Right lobe of liver (tissue), 6 donors: ENCODE results near the gene LCE3C. TPM values are rescaled to one million over a fixed set of nuclear protein-coding genes. Genes with fewer than 3 reads are reported as not detected.

Source experiments
- ATAC-seq, 4 donors: fragments of 200-7000 bp; cut with Tn5 transposase; one replicate each; pipeline ENCODE4 v1.9.1; 2020; ENCODE audit warnings: mild to moderate bottlenecking in 4 of 4, moderate library complexity in 4 of 4
- DNase-seq, 3 donors: peaks; one replicate each; pipeline ENCODE4 v3.0.0-alpha.2; 2020
- H3K27ac ChIP-seq, 3 donors: fragments of 200-600 bp; one replicate each; pipeline ENCODE4 v1.8.0; 2022
- H3K27me3 ChIP-seq, 2 donors: fragments of 200-600 bp; one replicate each; pipeline ENCODE4 v1.8.0; 2022
- H3K36me3 ChIP-seq, 4 donors: fragments of 200-600 bp; sonication (generic) in 1 of 4; one replicate each; pipeline versions ENCODE4 v1.5.1 to v1.8.0; 2017 to 2022; ENCODE audit warnings: control low read depth in 1 of 4
- H3K4me1 ChIP-seq, 4 donors: fragments of 200-600 bp; sonication (generic) in 1 of 4; one replicate each; pipeline versions ENCODE4 v1.5.1 to v1.8.0; 2017 to 2022; ENCODE audit warnings: control low read depth in 1 of 4
- H3K4me3 ChIP-seq, 3 donors: fragments of 200-600 bp; one replicate each; pipeline ENCODE4 v1.8.0; 2022
- H3K9me3 ChIP-seq, 4 donors: fragments of 200-600 bp; sonication (generic) in 1 of 4; one replicate each; pipeline versions ENCODE4 v1.5.1 to v1.8.0; 2017 to 2022; ENCODE audit warnings: control low read depth in 1 of 4
- POLR2A ChIP-seq: fragments of 450-650 bp; IDR thresholded peaks from one replicate; pipeline ENCODE4 v1.6.1; 2017; ENCODE audit warnings: antibody characterized with exemption, mild to moderate bottlenecking
- WGBS: methylation state at CpG from one replicate; pipeline ENCODE4 v1.1.6; 2018; ENCODE audit warnings: low coverage, low lambda C conversion rate; ENCODE audit not compliant: insufficient coverage; ENCODE audit errors: missing lambda C conversion rate; 5-methylcytosine and 5-hydroxymethylcytosine counted together
- intact Hi-C, 2 donors: fragments of 100-400 bp; cut with DNase I; formaldehyde crosslinking; loops; one replicate each; pipeline versions ENCODE4 v1.11.2 to v1.14.1; 2022
- small RNA-seq, 2 experiments: library from RNA; depleted of rRNA; stranded (forward); fragments of <200 nt; gene quantifications; one replicate each; pipeline ENCODE3, GENCODE V24; 2016
- total RNA-seq, 6 experiments: library from RNA; depleted of rRNA in 2 of 6; stranded (reverse); fragments of >200 nt in 2 of 6; fragmentation: NEBNext Ultra II Directional in 3 of 6; extraction: Animal tissue kit (Norgen Biotek cat#: 25700) in 3 of 6; gene quantifications; one replicate each; pipeline versions ENCODE4 v1.1.0 to v1.2.4, GENCODE V29; 2016 to 2023
- TF ChIP-seq, protein P1 (sequence below), 4 donors: fragments of 200-600 bp in 3 of 4; fragments of 450-650 bp in 1 of 4; IDR thresholded peaks; one replicate each; pipeline versions ENCODE4 v1.5.1 to v1.8.0; 2016 to 2022; ENCODE audit warnings: antibody characterized with exemption in 4 of 4, mild to moderate bottlenecking in 2 of 4
- donor health status: DM: no; HTN: yes; CAD: no.
- donor health status: DM: no; HTN: no; CAD: no.
- donor health status: DM: no; HTN: no; CAD: no.
- donor health status: DM: no; HTN: yes; CAD: no.
- donor health status: DM: no; HTN: yes; CAD: no.

The LCE3C gene
- total RNA-seq, 6 experiments from 2014 or later: not detected

DNA sequence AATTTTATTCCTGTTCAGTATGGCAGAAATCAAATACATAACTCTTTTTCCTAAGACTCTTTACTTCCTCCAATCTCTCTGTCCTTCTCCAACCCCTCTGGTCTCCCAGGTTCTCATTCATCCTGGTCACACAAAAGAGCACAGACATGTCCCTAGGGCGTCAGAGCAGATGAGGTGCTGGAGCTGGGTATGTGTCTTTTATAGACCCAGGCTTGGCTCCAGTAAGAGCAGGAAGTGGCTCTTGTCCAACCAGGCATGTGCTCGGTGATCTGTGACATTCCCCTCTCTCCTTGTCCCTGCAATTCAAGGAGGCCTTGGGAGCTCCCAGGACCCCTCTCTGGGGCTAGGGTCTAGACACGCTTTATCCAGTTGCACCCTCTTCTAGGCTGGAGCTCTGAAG is 45.1 kb downstream of the LCE3C start:
- H3K27me3 ChIP-seq: no peaks in the 10 kb centered on the region
- H3K36me3 ChIP-seq: no peaks in the 10 kb centered on the region
- no peaks in the 10 kb centered on the region for H3K4me1 ChIP-seq
- H3K27ac ChIP-seq: no peak overlapping the region
- 25% methylated on average over 1 of the region's 3 CpGs for WGBS
- TF ChIP-seq POLR2A: no peak
- TF ChIP-seq, protein P1, sequence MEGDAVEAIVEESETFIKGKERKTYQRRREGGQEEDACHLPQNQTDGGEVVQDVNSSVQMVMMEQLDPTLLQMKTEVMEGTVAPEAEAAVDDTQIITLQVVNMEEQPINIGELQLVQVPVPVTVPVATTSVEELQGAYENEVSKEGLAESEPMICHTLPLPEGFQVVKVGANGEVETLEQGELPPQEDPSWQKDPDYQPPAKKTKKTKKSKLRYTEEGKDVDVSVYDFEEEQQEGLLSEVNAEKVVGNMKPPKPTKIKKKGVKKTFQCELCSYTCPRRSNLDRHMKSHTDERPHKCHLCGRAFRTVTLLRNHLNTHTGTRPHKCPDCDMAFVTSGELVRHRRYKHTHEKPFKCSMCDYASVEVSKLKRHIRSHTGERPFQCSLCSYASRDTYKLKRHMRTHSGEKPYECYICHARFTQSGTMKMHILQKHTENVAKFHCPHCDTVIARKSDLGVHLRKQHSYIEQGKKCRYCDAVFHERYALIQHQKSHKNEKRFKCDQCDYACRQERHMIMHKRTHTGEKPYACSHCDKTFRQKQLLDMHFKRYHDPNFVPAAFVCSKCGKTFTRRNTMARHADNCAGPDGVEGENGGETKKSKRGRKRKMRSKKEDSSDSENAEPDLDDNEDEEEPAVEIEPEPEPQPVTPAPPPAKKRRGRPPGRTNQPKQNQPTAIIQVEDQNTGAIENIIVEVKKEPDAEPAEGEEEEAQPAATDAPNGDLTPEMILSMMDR (IDR thresholded peaks at IDR 0.05): no peak
- intact Hi-C loops: no loop called here
- no peak for DNase-seq
- no peak for ATAC-seq
- no peaks in the 10 kb centered on the region for H3K9me3 ChIP-seq
- no peak overlapping the region for H3K4me3 ChIP-seq

DNA sequence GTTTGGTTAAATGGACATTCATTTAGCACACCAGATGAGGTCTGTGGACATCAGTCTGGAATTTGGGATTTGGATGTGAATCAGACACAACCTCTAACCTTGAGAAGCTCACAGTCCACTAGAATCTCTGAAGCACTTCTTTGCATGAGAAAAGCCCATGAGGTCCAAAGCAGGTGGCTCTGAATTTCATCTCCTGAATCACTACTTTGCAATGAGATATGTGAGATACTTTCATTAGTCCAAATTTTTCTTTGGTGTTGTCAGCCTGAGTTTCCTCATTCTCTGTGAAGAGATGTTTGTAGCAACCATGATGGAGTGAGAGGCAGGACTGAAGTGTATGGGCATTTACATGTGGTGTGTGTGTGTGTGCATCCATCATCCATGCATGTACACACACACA is 46.6 kb downstream of the LCE3C start:
- ATAC-seq (no peak), DNase-seq (no peak)
- no peak overlapping the region for H3K27ac ChIP-seq
- no peaks in the 10 kb centered on the region for H3K36me3 ChIP-seq
- intact Hi-C loops: no loop called here
- H3K4me3 ChIP-seq: no peak overlapping the region
- no peaks in the 10 kb centered on the region for H3K27me3 ChIP-seq
- H3K9me3 ChIP-seq: no peaks in the 10 kb centered on the region
- TF ChIP-seq POLR2A: no peak
- TF ChIP-seq, protein P1 (IDR thresholded peaks at IDR 0.05): no peak
- no peaks in the 10 kb centered on the region for H3K4me1 ChIP-seq

Small RNAs within 50 kb of the gene (small RNA-seq; reads per million reads assigned to genes)
- 0 reads per million in 2 experiments for gene LCE3A
- 0 reads per million in 2 experiments for gene LCE3B

Other genes with a start within 250 kb of the LCE3C start
- gene FLG2, start 240.2 kb upstream of the LCE3C start, total RNA-seq: not detected
- not detected for gene CRNN, start 186.0 kb upstream of the LCE3C start, total RNA-seq
- not detected for gene LCE5A, start 89.4 kb upstream of the LCE3C start, total RNA-seq
- not detected for gene CRCT1, start 85.8 kb upstream of the LCE3C start, total RNA-seq
- gene LCE3E, start 33.5 kb upstream of the LCE3C start, total RNA-seq: not detected
- gene LCE3D, start 19.7 kb upstream of the LCE3C start, total RNA-seq: not detected
- gene LCE3B, start 13.6 kb downstream of the LCE3C start, total RNA-seq: not detected
- not detected for gene LCE3A, start 22.9 kb downstream of the LCE3C start, total RNA-seq
- gene LCE2D, start 63.1 kb downstream of the LCE3C start, total RNA-seq: not detected
- gene LCE2C, start 75.0 kb downstream of the LCE3C start, total RNA-seq: not detected
- not detected for gene LCE2B, start 85.9 kb downstream of the LCE3C start, total RNA-seq
- not detected for gene LCE2A, start 98.1 kb downstream of the LCE3C start, total RNA-seq
- not detected for gene LCE4A, start 107.9 kb downstream of the LCE3C start, total RNA-seq
- not detected for gene KPRP, start 157.8 kb downstream of the LCE3C start, total RNA-seq
- gene LCE1F, start 174.9 kb downstream of the LCE3C start, total RNA-seq: not detected
- not detected for gene LCE1E, start 186.0 kb downstream of the LCE3C start, total RNA-seq
- gene LCE1D, start 196.5 kb downstream of the LCE3C start, total RNA-seq: not detected
- not detected for gene LCE1C, start 206.4 kb downstream of the LCE3C start, total RNA-seq
- not detected for gene LCE1B, start 211.7 kb downstream of the LCE3C start, total RNA-seq
- gene LCE1A, start 227.2 kb downstream of the LCE3C start, total RNA-seq: not detected
- not detected for gene LCE6A, start 242.6 kb downstream of the LCE3C start, total RNA-seq